Measurements from ENCODE around the gene NME3.

- TF ChIP-seq CTCF (IDR thresholded peaks at IDR 0.05; ENCODE audit: low read depth, low read length, missing input control) (no peak), ATF3 (IDR thresholded peaks at IDR 0.05) (no peak), YY1 (IDR thresholded peaks at IDR 0.05) (no peak), RAD21 (IDR thresholded peaks at IDR 0.05) (peak in 1 of 2 donors; percentile 29), ZBTB33 (IDR thresholded peaks at IDR 0.05) (no peak), MAX (IDR thresholded peaks at IDR 0.05) (peak; percentile 73), RXRA (IDR thresholded peaks at IDR 0.05) (peak; percentile 60 to 62), REST (IDR thresholded peaks at IDR 0.05) (no peak), EGR1 (IDR thresholded peaks at IDR 0.05; ENCODE audit: low read depth in 2 of 2) (peak; percentile 66 to 76), GABPA (IDR thresholded peaks at IDR 0.05 in 1 of 2, conservative IDR thresholded peaks at IDR 0.05 in 1 of 2) (peak; percentile 89 to 97), HNF4G (IDR thresholded peaks at IDR 0.05) (no peak)
These were observed 11.3 kb upstream of the NME3 start, which contains the start of the genes NUBP2 and SPSB3 for GRCh38 chr16:1782408-1783264.
